ENCODE data around the gene TNFRSF8. TPM values are rescaled to one million over a fixed set of nuclear protein-coding genes. Genes with fewer than 3 reads are reported as not detected.

TNFRSF8 gene
- total RNA-seq, 1 experiment from 2014 or later: 20.8 TPM

DNA sequence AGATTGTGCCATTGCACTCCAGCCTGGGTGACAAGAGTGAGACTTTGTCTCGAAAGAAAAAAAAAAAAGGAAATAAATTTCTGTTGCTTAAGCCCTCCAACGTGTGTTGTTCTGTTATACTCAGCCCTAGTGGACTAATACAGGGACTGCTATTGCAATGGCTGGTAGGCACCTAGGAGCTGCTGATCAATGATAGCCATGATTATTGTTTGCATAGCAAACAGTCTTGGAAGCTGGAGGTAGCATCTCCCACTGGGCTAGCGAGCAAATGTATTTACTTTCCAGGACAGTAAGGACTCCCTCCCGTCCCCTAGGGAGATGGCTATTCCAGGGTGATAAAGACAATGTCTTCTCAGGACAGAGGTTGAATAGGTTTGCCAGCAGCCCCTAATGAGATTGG, 13.5 kb upstream of the TNFRSF8 start:
- H3K27ac Mint-ChIP-seq: no peak overlapping the region
- POLR2A ChIA-PET: no interaction called here
- no peaks in the 10 kb centered on the region; the same call in 1 of the 2 replicates for H3K27me3 Mint-ChIP-seq (ENCODE audit: low read depth)
- ATAC-seq (peak; percentile 66), DNase-seq (ENCODE audit: low spot score) (no peak)
- H3K36me3 Mint-ChIP-seq: no peaks in the 10 kb centered on the region
- H3K9me3 Mint-ChIP-seq: no peaks in the 10 kb centered on the region
- CTCF ChIA-PET: interaction anchor here (0.6 to 2.6 kb wide), 7 partner anchors 11 to 128 kb away, joined by 3 to 18 read pairs (median 6); partner anchors contain the start of gene MIIP
- H3K4me1 Mint-ChIP-seq: peaks cover 17% of the 10 kb centered on the region
- TF ChIP-seq, protein P1, sequence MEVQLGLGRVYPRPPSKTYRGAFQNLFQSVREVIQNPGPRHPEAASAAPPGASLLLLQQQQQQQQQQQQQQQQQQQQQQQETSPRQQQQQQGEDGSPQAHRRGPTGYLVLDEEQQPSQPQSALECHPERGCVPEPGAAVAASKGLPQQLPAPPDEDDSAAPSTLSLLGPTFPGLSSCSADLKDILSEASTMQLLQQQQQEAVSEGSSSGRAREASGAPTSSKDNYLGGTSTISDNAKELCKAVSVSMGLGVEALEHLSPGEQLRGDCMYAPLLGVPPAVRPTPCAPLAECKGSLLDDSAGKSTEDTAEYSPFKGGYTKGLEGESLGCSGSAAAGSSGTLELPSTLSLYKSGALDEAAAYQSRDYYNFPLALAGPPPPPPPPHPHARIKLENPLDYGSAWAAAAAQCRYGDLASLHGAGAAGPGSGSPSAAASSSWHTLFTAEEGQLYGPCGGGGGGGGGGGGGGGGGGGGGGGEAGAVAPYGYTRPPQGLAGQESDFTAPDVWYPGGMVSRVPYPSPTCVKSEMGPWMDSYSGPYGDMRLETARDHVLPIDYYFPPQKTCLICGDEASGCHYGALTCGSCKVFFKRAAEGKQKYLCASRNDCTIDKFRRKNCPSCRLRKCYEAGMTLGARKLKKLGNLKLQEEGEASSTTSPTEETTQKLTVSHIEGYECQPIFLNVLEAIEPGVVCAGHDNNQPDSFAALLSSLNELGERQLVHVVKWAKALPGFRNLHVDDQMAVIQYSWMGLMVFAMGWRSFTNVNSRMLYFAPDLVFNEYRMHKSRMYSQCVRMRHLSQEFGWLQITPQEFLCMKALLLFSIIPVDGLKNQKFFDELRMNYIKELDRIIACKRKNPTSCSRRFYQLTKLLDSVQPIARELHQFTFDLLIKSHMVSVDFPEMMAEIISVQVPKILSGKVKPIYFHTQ (CRISPR knock-in tag; IDR thresholded peaks at IDR 0.05): no peak
- TF ChIP-seq, protein P2, sequence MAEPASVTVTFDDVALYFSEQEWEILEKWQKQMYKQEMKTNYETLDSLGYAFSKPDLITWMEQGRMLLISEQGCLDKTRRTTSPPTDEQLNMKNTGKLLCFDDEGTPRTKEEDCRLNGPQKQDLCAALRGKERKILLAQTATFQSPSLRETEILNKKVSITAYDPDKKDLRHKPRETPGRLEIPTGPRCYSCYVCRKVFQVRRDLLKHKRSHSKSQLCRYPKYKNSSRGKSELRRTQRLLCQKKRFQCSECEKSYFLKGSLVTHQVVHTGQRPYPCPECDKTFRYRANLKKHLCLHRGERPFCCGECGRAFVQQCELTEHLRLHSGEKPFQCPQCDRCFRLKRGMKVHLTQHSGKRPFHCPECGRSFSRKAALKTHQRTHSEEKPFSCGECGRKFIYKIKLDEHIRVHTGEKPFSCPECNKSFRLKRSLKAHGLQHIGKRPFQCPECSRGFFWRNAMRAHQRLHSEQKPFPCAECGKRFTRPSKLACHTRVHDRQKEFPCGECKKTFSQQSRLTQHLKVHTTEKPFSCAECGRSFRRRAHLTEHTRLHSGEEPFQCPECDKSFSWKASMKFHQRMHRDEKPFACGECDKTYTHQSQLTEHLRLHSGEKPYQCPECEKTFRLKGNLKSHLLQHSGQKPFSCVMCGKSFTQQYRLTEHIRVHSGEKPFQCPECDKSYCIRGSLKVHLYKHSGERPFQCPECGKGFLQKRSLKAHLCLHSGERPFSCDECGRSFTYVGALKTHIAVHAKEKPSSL (CRISPR knock-in tag; conservative IDR thresholded peaks at IDR 0.05): no peak
- TF ChIP-seq ZNF671 (CRISPR knock-in tag; IDR thresholded peaks at IDR 0.05) (no peak), ZNF423 (CRISPR knock-in tag; IDR thresholded peaks at IDR 0.05) (peak; percentile 48), ZNF416 (CRISPR knock-in tag; IDR thresholded peaks at IDR 0.05) (no peak)
- TF ChIP-seq, protein P3, sequence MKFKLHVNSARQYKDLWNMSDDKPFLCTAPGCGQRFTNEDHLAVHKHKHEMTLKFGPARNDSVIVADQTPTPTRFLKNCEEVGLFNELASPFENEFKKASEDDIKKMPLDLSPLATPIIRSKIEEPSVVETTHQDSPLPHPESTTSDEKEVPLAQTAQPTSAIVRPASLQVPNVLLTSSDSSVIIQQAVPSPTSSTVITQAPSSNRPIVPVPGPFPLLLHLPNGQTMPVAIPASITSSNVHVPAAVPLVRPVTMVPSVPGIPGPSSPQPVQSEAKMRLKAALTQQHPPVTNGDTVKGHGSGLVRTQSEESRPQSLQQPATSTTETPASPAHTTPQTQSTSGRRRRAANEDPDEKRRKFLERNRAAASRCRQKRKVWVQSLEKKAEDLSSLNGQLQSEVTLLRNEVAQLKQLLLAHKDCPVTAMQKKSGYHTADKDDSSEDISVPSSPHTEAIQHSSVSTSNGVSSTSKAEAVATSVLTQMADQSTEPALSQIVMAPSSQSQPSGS (CRISPR knock-in tag; IDR thresholded peaks at IDR 0.05; ENCODE audit: borderline replicate concordance, low read depth): no peak
- TF ChIP-seq, protein P4, sequence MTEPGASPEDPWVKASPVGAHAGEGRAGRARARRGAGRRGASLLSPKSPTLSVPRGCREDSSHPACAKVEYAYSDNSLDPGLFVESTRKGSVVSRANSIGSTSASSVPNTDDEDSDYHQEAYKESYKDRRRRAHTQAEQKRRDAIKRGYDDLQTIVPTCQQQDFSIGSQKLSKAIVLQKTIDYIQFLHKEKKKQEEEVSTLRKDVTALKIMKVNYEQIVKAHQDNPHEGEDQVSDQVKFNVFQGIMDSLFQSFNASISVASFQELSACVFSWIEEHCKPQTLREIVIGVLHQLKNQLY (CRISPR knock-in tag; IDR thresholded peaks at IDR 0.05): no peak
- TF ChIP-seq, protein P5, sequence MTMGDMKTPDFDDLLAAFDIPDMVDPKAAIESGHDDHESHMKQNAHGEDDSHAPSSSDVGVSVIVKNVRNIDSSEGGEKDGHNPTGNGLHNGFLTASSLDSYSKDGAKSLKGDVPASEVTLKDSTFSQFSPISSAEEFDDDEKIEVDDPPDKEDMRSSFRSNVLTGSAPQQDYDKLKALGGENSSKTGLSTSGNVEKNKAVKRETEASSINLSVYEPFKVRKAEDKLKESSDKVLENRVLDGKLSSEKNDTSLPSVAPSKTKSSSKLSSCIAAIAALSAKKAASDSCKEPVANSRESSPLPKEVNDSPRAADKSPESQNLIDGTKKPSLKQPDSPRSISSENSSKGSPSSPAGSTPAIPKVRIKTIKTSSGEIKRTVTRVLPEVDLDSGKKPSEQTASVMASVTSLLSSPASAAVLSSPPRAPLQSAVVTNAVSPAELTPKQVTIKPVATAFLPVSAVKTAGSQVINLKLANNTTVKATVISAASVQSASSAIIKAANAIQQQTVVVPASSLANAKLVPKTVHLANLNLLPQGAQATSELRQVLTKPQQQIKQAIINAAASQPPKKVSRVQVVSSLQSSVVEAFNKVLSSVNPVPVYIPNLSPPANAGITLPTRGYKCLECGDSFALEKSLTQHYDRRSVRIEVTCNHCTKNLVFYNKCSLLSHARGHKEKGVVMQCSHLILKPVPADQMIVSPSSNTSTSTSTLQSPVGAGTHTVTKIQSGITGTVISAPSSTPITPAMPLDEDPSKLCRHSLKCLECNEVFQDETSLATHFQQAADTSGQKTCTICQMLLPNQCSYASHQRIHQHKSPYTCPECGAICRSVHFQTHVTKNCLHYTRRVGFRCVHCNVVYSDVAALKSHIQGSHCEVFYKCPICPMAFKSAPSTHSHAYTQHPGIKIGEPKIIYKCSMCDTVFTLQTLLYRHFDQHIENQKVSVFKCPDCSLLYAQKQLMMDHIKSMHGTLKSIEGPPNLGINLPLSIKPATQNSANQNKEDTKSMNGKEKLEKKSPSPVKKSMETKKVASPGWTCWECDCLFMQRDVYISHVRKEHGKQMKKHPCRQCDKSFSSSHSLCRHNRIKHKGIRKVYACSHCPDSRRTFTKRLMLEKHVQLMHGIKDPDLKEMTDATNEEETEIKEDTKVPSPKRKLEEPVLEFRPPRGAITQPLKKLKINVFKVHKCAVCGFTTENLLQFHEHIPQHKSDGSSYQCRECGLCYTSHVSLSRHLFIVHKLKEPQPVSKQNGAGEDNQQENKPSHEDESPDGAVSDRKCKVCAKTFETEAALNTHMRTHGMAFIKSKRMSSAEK (CRISPR knock-in tag; IDR thresholded peaks at IDR 0.05; ENCODE audit: borderline replicate concordance): no peak
- H3K4me3 Mint-ChIP-seq: no peak overlapping the region

DNA sequence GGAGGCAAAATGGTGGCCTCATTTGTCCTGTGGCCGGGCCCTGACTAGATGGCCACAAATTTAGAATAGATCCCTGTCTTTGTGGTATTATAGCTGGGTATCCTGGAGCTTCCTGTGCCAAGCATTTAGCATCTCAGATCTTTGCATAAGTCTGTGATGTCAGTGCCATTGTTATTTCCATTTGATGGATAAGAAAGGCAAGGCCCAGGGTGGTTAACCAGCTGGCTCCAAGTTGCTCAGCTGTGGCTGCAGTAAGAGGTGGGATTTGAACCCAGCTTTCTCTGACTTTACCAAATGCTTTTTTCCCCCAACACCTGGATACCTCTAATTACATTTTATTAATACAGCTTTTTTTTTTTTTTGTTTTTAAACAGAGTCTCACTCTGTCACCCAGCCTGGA, 11.7 kb upstream of the TNFRSF8 start:
- H3K4me3 Mint-ChIP-seq: no peak overlapping the region
- TF ChIP-seq ZNF416 (CRISPR knock-in tag; IDR thresholded peaks at IDR 0.05): no peak
- TF ChIP-seq OVOL2 (CRISPR knock-in tag; IDR thresholded peaks at IDR 0.05; ENCODE audit: borderline replicate concordance): no peak
- TF ChIP-seq ATF1 (CRISPR knock-in tag; IDR thresholded peaks at IDR 0.05): no peak
- no peak for TF ChIP-seq SMAD4 (CRISPR knock-in tag; IDR thresholded peaks at IDR 0.05)
- no peak for TF ChIP-seq ZNF263 (CRISPR knock-in tag; IDR thresholded peaks at IDR 0.05; ENCODE audit: low read depth)
- TF ChIP-seq ZNF396 (CRISPR knock-in tag; IDR thresholded peaks at IDR 0.05; ENCODE audit: borderline replicate concordance): no peak
- ATAC-seq (no peak), DNase-seq (ENCODE audit: low spot score) (no peak)
- H3K27me3 Mint-ChIP-seq (ENCODE audit: low read depth): no peaks in the 10 kb centered on the region
- ChIA-PET POLR2A (no interaction called here), CTCF (interaction anchor here (0.9 to 2.7 kb wide), 4 partner anchors 13 to 213 kb away, joined by 3 to 20 read pairs (median 6); no protein-coding TSS in a partner anchor)
- H3K4me1 Mint-ChIP-seq: peaks cover 17% of the 10 kb centered on the region
- no peaks in the 10 kb centered on the region for H3K36me3 Mint-ChIP-seq
- no peaks in the 10 kb centered on the region for H3K9me3 Mint-ChIP-seq
- H3K27ac Mint-ChIP-seq: no peak overlapping the region
